ENCODE results near the gene HSD11B1L.

GRCh38 chr19:5632241-5632612 is 48.6 kb upstream of the HSD11B1L start:
- TF ChIP-seq, protein P1, sequence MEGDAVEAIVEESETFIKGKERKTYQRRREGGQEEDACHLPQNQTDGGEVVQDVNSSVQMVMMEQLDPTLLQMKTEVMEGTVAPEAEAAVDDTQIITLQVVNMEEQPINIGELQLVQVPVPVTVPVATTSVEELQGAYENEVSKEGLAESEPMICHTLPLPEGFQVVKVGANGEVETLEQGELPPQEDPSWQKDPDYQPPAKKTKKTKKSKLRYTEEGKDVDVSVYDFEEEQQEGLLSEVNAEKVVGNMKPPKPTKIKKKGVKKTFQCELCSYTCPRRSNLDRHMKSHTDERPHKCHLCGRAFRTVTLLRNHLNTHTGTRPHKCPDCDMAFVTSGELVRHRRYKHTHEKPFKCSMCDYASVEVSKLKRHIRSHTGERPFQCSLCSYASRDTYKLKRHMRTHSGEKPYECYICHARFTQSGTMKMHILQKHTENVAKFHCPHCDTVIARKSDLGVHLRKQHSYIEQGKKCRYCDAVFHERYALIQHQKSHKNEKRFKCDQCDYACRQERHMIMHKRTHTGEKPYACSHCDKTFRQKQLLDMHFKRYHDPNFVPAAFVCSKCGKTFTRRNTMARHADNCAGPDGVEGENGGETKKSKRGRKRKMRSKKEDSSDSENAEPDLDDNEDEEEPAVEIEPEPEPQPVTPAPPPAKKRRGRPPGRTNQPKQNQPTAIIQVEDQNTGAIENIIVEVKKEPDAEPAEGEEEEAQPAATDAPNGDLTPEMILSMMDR (IDR thresholded peaks at IDR 0.05), result no peak
- no peak for TF ChIP-seq POLR2AphosphoS5 (IDR thresholded peaks at IDR 0.05; ENCODE audit: insufficient read depth in 1 of 2, low read depth in 1 of 2)

All from vagina (tissue), 2 donors.